Prostate gland (tissue), 2 donors: ENCODE measurements around the gene FAM170B.

ENCODE experiments used
- CTCF ChIP-seq, 4 experiments: fragments of 200-600 bp in 2 of 4; fragments of 450-650 bp in 2 of 4; sonication (generic) in 2 of 4; IDR thresholded peaks; 1 replicate in 3 of 4; 2 replicates in 1 of 4; pipeline ENCODE4 v1.5.1; 2016 to 2019; ENCODE audit warnings: antibody characterized with exemption in 4 of 4, mild to moderate bottlenecking in 2 of 4, moderate library complexity in 2 of 4
- POLR2A ChIP-seq: fragments of 450-650 bp; IDR thresholded peaks from one replicate; pipeline ENCODE4 v1.6.1; 2016; ENCODE audit warnings: antibody characterized with exemption, mild to moderate bottlenecking
- POLR2AphosphoS5 ChIP-seq: sonication (generic); formaldehyde crosslinking; IDR thresholded peaks from one replicate; pipeline ENCODE4 v1.6.1; 2017; ENCODE audit warnings: antibody characterized with exemption

- TF ChIP-seq POLR2AphosphoS5 (no peak), CTCF (IDR thresholded peaks at IDR 0.05) (no peak), POLR2A (no peak)
Measured at GRCh38 chr10:49090696-49091380, 43.0 kb downstream of the FAM170B start.
